ENCODE measurements around the gene PFKFB2. TPM values are rescaled to one million over a fixed set of nuclear protein-coding genes. Genes with fewer than 3 reads are reported as not detected.

PFKFB2 gene
- polyA plus RNA-seq, 1 donor from 2014 or later, result 9.8 TPM

- Histone ChIP-seq H3K36me3 (ENCODE audit: insufficient read depth, low read length) (no peaks in the 10 kb centered on the region), H3K9me2 (ENCODE audit: insufficient read depth, low read length) (no peaks in the 10 kb centered on the region), H3K27me3 (ENCODE audit: insufficient read depth, low read depth, low read length) (no peaks in the 10 kb centered on the region), H3K9me3 (ENCODE audit: low read length) (no peaks in the 10 kb centered on the region), H3K4me2 (ENCODE audit: low read length) (no peak overlapping the region), H3K9ac (ENCODE audit: low read length) (no peak overlapping the region), H4K20me1 (ENCODE audit: insufficient read depth) (no peaks in the 10 kb centered on the region), H3K79me2 (replicated peaks; ENCODE audit: insufficient read depth, low read length) (no peaks in the 10 kb centered on the region), H2AFZ (ENCODE audit: low read depth, low read length) (no peak overlapping the region), H3F3A (ENCODE audit: insufficient read depth, low read length, poor library complexity, severe bottlenecking) (no peaks in the 10 kb centered on the region), H3K27ac (ENCODE audit: low read length) (no peak overlapping the region), H3K4me3 (ENCODE audit: low read length) (no peak overlapping the region)
- TF ChIP-seq RAD21 (conservative IDR thresholded peaks at IDR 0.05) (no peak), SMC3 (conservative IDR thresholded peaks at IDR 0.05; ENCODE audit: poor library complexity) (no peak), EP300 (conservative IDR thresholded peaks at IDR 0.05; ENCODE audit: poor library complexity, severe bottlenecking) (no peak), POLR2AphosphoS5 (IDR thresholded peaks at IDR 0.05) (no peak), EZH2 (IDR thresholded peaks at IDR 0.05; ENCODE audit: borderline replicate concordance, insufficient read depth, low read length, poor library complexity, severe bottlenecking) (no peak), MXI1 (conservative IDR thresholded peaks at IDR 0.05; ENCODE audit: poor library complexity, severe bottlenecking) (no peak), TAF1 (IDR thresholded peaks at IDR 0.05; ENCODE audit: low read depth) (no peak)
- TF ChIP-seq, protein P1, sequence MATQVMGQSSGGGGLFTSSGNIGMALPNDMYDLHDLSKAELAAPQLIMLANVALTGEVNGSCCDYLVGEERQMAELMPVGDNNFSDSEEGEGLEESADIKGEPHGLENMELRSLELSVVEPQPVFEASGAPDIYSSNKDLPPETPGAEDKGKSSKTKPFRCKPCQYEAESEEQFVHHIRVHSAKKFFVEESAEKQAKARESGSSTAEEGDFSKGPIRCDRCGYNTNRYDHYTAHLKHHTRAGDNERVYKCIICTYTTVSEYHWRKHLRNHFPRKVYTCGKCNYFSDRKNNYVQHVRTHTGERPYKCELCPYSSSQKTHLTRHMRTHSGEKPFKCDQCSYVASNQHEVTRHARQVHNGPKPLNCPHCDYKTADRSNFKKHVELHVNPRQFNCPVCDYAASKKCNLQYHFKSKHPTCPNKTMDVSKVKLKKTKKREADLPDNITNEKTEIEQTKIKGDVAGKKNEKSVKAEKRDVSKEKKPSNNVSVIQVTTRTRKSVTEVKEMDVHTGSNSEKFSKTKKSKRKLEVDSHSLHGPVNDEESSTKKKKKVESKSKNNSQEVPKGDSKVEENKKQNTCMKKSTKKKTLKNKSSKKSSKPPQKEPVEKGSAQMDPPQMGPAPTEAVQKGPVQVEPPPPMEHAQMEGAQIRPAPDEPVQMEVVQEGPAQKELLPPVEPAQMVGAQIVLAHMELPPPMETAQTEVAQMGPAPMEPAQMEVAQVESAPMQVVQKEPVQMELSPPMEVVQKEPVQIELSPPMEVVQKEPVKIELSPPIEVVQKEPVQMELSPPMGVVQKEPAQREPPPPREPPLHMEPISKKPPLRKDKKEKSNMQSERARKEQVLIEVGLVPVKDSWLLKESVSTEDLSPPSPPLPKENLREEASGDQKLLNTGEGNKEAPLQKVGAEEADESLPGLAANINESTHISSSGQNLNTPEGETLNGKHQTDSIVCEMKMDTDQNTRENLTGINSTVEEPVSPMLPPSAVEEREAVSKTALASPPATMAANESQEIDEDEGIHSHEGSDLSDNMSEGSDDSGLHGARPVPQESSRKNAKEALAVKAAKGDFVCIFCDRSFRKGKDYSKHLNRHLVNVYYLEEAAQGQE (IDR thresholded peaks at IDR 0.05; ENCODE audit: borderline replicate concordance), result no peak
- TF ChIP-seq, protein P2, sequence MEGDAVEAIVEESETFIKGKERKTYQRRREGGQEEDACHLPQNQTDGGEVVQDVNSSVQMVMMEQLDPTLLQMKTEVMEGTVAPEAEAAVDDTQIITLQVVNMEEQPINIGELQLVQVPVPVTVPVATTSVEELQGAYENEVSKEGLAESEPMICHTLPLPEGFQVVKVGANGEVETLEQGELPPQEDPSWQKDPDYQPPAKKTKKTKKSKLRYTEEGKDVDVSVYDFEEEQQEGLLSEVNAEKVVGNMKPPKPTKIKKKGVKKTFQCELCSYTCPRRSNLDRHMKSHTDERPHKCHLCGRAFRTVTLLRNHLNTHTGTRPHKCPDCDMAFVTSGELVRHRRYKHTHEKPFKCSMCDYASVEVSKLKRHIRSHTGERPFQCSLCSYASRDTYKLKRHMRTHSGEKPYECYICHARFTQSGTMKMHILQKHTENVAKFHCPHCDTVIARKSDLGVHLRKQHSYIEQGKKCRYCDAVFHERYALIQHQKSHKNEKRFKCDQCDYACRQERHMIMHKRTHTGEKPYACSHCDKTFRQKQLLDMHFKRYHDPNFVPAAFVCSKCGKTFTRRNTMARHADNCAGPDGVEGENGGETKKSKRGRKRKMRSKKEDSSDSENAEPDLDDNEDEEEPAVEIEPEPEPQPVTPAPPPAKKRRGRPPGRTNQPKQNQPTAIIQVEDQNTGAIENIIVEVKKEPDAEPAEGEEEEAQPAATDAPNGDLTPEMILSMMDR (IDR thresholded peaks at IDR 0.05; ENCODE audit: poor library complexity, severe bottlenecking), result no peak
Measured at GRCh38 chr1:207102659-207103058, 49.6 kb downstream of the PFKFB2 start.

GRCh38 chr1:207103892-207104373 lies 50.9 kb downstream of the PFKFB2 start, which contains the start of gene C4BPA:
Gene C4BPA (plus strand): TSS chr1:207104233. CDS start chr1:207113026, 8,793 bp downstream.
- H3K79me2 ChIP-seq (replicated peaks; ENCODE audit: insufficient read depth, low read length), result no peaks in the 10 kb centered on the region
- TF ChIP-seq MXI1 (conservative IDR thresholded peaks at IDR 0.05; ENCODE audit: poor library complexity, severe bottlenecking), result no peak
- TF ChIP-seq, protein P2 (IDR thresholded peaks at IDR 0.05; ENCODE audit: poor library complexity, severe bottlenecking), result no peak
- no peak for TF ChIP-seq EZH2 (IDR thresholded peaks at IDR 0.05; ENCODE audit: borderline replicate concordance, insufficient read depth, low read length, poor library complexity, severe bottlenecking)
- TF ChIP-seq SMC3 (conservative IDR thresholded peaks at IDR 0.05; ENCODE audit: poor library complexity), result no peak
- TF ChIP-seq, protein P1 (IDR thresholded peaks at IDR 0.05; ENCODE audit: borderline replicate concordance), result no peak
- TF ChIP-seq RAD21 (conservative IDR thresholded peaks at IDR 0.05), result no peak
- no peak for TF ChIP-seq EP300 (conservative IDR thresholded peaks at IDR 0.05; ENCODE audit: poor library complexity, severe bottlenecking)
- no peak for TF ChIP-seq POLR2AphosphoS5 (IDR thresholded peaks at IDR 0.05)
- no peak within 1 kb of the TSS for H3K27ac ChIP-seq (ENCODE audit: low read length)
- no peaks in the 10 kb centered on the region for H3K36me3 ChIP-seq (ENCODE audit: insufficient read depth, low read length)
- H2AFZ ChIP-seq (ENCODE audit: low read depth, low read length), result no peak within 1 kb of the TSS
- no peak within 1 kb of the TSS for H3K4me2 ChIP-seq (ENCODE audit: low read length)
- no peaks in the 10 kb centered on the region for H3K27me3 ChIP-seq (ENCODE audit: insufficient read depth, low read depth, low read length)
- H4K20me1 ChIP-seq (ENCODE audit: insufficient read depth), result no peaks in the 10 kb centered on the region
- H3K4me3 ChIP-seq (ENCODE audit: low read length), result no peak within 1 kb of the TSS
- no peaks in the 10 kb centered on the region for H3K9me3 ChIP-seq (ENCODE audit: low read length)
- no peak within 1 kb of the TSS for H3K9ac ChIP-seq (ENCODE audit: low read length)
- H3F3A ChIP-seq (ENCODE audit: insufficient read depth, low read length, poor library complexity, severe bottlenecking), result no peaks in the 10 kb centered on the region
- no peaks in the 10 kb centered on the region for H3K9me2 ChIP-seq (ENCODE audit: insufficient read depth, low read length)
